Pericardium fibroblast (primary cell): ENCODE results near the gene C11orf97. TPM values are rescaled to one million over a fixed set of nuclear protein-coding genes. Genes with fewer than 3 reads are reported as not detected.

Experiments
- total RNA-seq: library from RNA; depleted of rRNA; stranded (reverse); fragments of >200 nt; gene quantifications from 2 replicates; pipeline ENCODE4 v1.2.3, GENCODE V29; 2015

The C11orf97 gene, protein sequence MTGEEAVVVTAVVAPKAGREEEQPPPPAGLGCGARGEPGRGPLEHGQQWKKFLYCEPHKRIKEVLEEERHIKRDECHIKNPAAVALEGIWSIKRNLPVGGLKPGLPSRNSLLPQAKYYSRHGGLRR
- total RNA-seq, result not detected in 2 replicates

DNA sequence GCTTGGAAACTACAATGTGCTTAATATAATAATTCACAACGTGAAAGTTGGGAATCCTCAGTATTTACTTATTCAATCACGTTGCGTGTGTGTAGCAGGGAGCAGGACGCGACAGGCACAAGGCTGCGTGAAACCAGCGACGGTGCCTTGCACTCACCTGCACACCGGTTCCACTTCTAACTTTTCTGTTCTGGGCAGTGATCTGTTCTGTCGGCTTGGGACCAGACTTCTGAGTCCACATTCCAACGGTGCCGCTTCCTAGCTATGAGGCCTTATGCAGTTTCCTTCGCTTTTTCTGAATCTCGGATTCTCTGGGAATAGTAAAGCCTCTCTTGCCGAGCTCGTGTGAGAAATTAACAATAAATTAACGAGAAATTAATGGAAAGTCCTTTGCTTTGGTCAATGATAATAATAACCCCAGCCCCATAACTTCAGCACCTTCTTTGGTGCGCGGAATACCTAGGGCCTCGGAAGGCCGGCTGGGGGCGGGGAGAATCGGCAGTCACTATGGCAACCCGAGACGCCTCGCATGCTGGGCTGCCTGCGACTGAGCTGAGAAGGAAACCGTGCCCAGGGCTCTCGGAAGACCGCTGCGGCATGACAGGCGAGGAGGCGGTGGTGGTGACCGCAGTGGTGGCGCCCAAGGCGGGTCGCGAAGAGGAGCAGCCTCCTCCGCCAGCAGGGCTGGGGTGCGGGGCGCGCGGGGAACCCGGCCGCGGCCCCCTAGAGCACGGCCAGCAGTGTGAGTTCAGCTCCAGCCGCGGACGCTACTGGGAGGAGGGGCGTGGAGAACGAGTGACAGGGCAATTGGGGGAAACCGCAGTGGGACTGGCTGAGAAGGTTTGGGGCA is at the start of gene C11orf97:
Gene C11orf97 (plus strand): TSS at position 530 of the 850 bp plus-strand sequence. CDS start 68 bp downstream, at position 598.

DNA sequence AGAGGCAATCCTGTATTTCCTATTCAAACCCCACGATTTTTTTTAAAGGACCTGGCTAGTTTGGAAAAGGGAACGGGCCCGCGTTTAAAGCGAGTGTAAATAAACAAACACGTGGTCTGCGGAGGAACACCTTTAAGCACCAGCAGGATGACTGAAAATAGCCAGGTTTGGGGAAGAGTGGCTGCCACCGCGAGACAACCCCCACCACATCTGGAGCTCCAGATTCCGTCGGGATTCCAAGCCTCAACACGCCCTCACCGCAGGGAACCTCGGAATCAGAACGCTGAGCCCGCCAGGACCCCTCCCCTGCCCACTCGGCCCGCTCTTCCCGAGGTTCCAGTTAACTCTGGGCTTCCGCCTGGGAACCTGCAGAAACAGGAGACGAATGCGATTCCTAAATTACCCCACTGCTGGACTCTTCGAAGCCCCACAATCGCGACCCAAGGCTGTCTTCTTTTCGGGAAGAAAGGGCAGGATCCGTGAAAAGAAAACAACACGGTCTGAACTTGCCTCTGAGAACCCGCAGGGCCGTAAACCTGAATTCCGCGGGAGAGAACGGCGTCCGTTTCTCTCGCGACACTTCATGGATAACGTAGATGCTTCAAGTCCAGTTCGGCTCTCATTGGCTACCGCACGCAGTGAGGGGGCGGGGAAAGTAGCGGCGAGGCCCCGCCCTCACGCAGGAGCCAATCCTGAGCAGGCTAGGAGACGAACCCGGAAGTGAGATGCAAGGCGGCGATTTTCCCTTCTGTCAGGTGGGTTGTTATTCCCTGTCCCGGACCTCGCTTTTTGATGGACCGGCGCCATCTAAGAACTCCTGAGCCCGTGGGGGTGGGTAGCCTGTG is 18.8 kb upstream of the C11orf97 start, which contains the start of the genes ANKRD49 and MRE11:
Gene ANKRD49 (plus strand): TSS at position 704 of the 845 bp plus-strand sequence. CDS start 2,710 bp downstream, outside the sequence.
Gene MRE11 (minus strand): TSS at position 564 of the 845 bp plus-strand sequence. CDS start 1,043 bp downstream, outside the sequence.

DNA sequence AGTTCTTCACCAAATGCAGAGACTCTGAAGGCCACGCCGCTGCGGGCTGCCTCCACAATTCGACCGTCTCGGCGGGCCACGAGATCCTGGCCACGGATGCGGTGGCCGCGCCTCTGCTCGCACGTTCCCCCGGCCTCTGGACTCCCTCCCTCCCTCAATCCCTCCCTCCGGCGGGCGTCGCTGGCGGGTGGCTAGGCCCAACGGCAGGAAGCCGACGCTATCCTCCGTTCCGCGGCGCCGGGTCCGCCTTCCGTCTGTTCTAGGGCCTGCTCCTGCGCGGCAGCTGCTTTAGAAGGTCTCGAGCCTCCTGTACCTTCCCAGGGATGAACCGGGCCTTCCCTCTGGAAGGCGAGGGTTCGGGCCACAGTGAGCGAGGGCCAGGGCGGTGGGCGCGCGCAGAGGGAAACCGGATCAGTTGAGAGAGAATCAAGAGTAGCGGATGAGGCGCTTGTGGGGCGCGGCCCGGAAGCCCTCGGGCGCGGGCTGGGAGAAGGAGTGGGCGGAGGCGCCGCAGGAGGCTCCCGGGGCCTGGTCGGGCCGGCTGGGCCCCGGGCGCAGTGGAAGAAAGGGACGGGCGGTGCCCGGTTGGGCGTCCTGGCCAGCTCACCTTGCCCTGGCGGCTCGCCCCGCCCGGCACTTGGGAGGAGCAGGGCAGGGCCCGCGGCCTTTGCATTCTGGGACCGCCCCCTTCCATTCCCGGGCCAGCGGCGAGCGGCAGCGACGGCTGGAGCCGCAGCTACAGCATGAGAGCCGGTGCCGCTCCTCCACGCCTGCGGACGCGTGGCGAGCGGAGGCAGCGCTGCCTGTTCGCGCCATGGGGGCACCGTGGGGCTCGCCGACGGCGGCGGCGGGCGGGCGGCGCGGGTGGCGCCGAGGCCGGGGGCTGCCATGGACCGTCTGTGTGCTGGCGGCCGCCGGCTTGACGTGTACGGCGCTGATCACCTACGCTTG is 31.7 kb downstream of the C11orf97 start, which contains the start of gene FUT4:
Gene FUT4 (plus strand): TSS at position 227 of the 951 bp plus-strand sequence. CDS start 213 bp downstream, at position 440.

DNA sequence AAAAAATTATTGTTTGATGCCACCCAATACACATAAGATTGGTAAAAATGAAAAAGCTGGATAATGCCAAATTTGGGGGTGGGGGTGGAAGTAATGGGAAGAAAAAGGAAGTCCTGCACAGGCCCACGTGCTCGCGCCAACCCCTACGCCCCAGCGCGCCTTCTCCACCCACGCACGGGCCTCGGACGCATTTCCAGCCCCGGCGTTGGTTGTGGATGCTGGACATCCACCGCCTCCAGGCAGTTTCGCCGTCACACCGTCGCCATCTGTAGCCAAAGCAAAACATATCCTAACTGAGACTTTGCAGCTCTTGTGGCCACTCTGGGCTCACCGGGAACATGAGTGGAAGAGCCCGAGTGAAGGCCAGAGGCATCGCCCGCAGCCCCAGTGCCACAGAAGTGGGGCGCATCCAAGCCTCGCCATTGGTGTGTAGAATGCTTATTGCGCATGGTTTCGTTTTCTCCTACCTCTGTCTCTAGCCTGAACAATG is 55.0 kb downstream of the C11orf97 start, which contains the start of gene PIWIL4:
Gene PIWIL4 (plus strand): TSS at position 188 of the 490 bp plus-strand sequence. CDS start 151 bp downstream, at position 339.

Other genes starting within 250 kb of the C11orf97 start
- not detected in 2 replicates for gene IZUMO1R, start 207.9 kb upstream of the C11orf97 start, total RNA-seq
- not detected in 2 replicates for gene GPR83, start 111.0 kb upstream of the C11orf97 start, total RNA-seq
- gene MRE11, start 18.6 kb upstream of the C11orf97 start, total RNA-seq, result 5.6 and 6.6 TPM in 2 replicates
- gene ANKRD49, start 18.5 kb upstream of the C11orf97 start, total RNA-seq, result 9.0 and 11.3 TPM in 2 replicates
- 4.0 and 5.1 TPM in 2 replicates for gene FUT4, start 31.5 kb downstream of the C11orf97 start, total RNA-seq
- gene PIWIL4, start 54.9 kb downstream of the C11orf97 start, total RNA-seq, result 0.82 and 1.4 TPM in 2 replicates